GM12878 (cell line): ENCODE results near the gene PSMD3. TPM values are rescaled to one million over a fixed set of nuclear protein-coding genes. Genes with fewer than 3 reads are reported as not detected.

Source experiments
- ATAC-seq: fragments of 200-7000 bp; cut with Tn5 transposase; 3 replicates; pipeline ENCODE4 v1.9.1; 2020; ENCODE audit warnings: mild to moderate bottlenecking, moderate library complexity
- BruUV-seq: library from RNA; stranded (reverse); fragments of 400-500 nt; replicated peaks from 2 replicates; lab custom pipeline; 2021; lab: Mats Ljungman, UMichigan
- CTCF ChIA-PET: fragments of 300-600 bp; sonication (Branson Sonifier 250); formaldehyde crosslinking; extraction: SDS; loops from one replicate; lab custom pipeline; 2021; ENCODE audit warnings: inconsistent platforms; lab: Yijun Ruan, JAX
- POLR2A ChIA-PET: fragments of 350-600 bp; formaldehyde crosslinking; extraction: SDS; loops from one replicate; lab custom pipeline; 2021; ENCODE audit warnings: inconsistent platforms; lab: Charles Lee
- RAD21 ChIA-PET: fragments of 300-600 bp; sonication (Branson Sonifier 250); formaldehyde crosslinking; loops from one replicate; lab custom pipeline; 2023; ENCODE audit warnings: antibody characterized with exemption; ENCODE audit not compliant: unreplicated experiment; lab: Charles Lee
- SMC1A ChIA-PET: fragments of 300-600 bp; sonication (Branson Sonifier 250); formaldehyde crosslinking; loops from one replicate; lab custom pipeline; 2023; ENCODE audit not compliant: unreplicated experiment, uncharacterized antibody; lab: Charles Lee
- DNase-seq: peaks from one replicate; pipeline ENCODE4 v3.0.0-alpha.2; 2011; ENCODE audit warnings: low read depth, low spot score
- FAIRE-seq: peaks from 3 replicates; lab custom pipeline; 2011; peaks lifted over from hg19 to GRCh38; lab: Jason Lieb, UNC
- H2AFZ ChIP-seq: 2 replicates; pipeline ENCODE4 v1.6.0; 2011; ENCODE audit warnings: low read depth, low read length, control low read depth; ENCODE audit not compliant: control insufficient read depth
- H3K27ac ChIP-seq: 2 replicates; pipeline ENCODE4 v1.5.1; 2011; ENCODE audit warnings: control low read depth; ENCODE audit not compliant: control insufficient read depth, insufficient read depth
- H3K27me3 ChIP-seq, 2 experiments: replicated peaks in 1 of 2; 2 replicates each; pipeline versions ENCODE4 v1.6.0 to v1.6.1; 2011; ENCODE audit warnings: low read length in 1 of 2; ENCODE audit not compliant: control insufficient read depth in 2 of 2, insufficient read depth in 2 of 2
- H3K36me3 ChIP-seq, 2 experiments: 2 replicates each; pipeline ENCODE4 v1.5.1; 2011; ENCODE audit warnings: low read length in 1 of 2; ENCODE audit not compliant: control insufficient read depth in 2 of 2, insufficient read depth in 2 of 2
- H3K4me1 ChIP-seq: 2 replicates; pipeline ENCODE4 v1.6.1; 2011; ENCODE audit warnings: mild to moderate bottlenecking, low read length, moderate library complexity, mixed read lengths; ENCODE audit not compliant: control insufficient read depth, insufficient read depth
- H3K4me2 ChIP-seq: 2 replicates; pipeline ENCODE4 v1.6.0; 2011; ENCODE audit warnings: control low read depth; ENCODE audit not compliant: control insufficient read depth, insufficient read depth
- H3K4me3 ChIP-seq: fragments of 200-600 bp; sonication (generic); 2 replicates; pipeline ENCODE4 v1.5.1; 2016
- H3K79me2 ChIP-seq: 2 replicates; pipeline ENCODE4 v1.6.0; 2011; ENCODE audit warnings: low read length; ENCODE audit not compliant: control insufficient read depth, insufficient read depth
- H3K9ac ChIP-seq: 2 replicates; pipeline ENCODE4 v1.8.0; 2011; ENCODE audit warnings: low read length, control low read depth, mixed read lengths; ENCODE audit not compliant: control insufficient read depth, insufficient read depth
- H3K9me3 ChIP-seq: replicated peaks from 3 replicates; pipeline ENCODE4 v1.5.1; 2011; ENCODE audit warnings: mild to moderate bottlenecking, low read length; ENCODE audit not compliant: control insufficient read depth, insufficient read depth
- H4K20me1 ChIP-seq: 2 replicates; pipeline ENCODE4 v1.6.0; 2011; ENCODE audit not compliant: control insufficient read depth, insufficient read depth
- ASH2L ChIP-seq: fragments of 300-600, 200-600 bp; sonication (generic); IDR thresholded peaks from 2 replicates; pipeline ENCODE4 v1.6.1; 2017; ENCODE audit warnings: low read depth, mild to moderate bottlenecking, borderline replicate concordance
- CBX3 ChIP-seq: fragments of 200-600 bp; sonication (generic); IDR thresholded peaks from 2 replicates; pipeline ENCODE4 v1.6.1; 2016; ENCODE audit warnings: low read depth, borderline replicate concordance
- CBX5 ChIP-seq: sonication (generic); IDR thresholded peaks from 2 replicates; pipeline ENCODE4 v1.6.1; 2016; ENCODE audit warnings: low read depth, moderate library complexity, mild to moderate bottlenecking, inconsistent platforms
- CHD2 ChIP-seq: IDR thresholded peaks from 2 replicates; pipeline ENCODE4 v1.6.1; 2011; ENCODE audit warnings: low read depth, low read length, improper control_type of control experiment, borderline replicate concordance
- HDAC2 ChIP-seq: fragments of 200-600 bp; sonication (generic); IDR thresholded peaks from 2 replicates; pipeline ENCODE4 v1.6.1; 2017
- HDGF ChIP-seq: fragments of 450-650 bp; IDR thresholded peaks from 2 replicates; pipeline ENCODE4 v1.6.1; 2016; ENCODE audit warnings: antibody characterized with exemption
- MEF2A ChIP-seq: IDR thresholded peaks from 2 replicates; pipeline ENCODE4 v1.6.1; 2011; ENCODE audit warnings: low read depth, mild to moderate bottlenecking, low read length, moderate library complexity; ENCODE audit not compliant: insufficient read depth
- MTA2 ChIP-seq: fragments of 450-650 bp; IDR thresholded peaks from 2 replicates; pipeline ENCODE4 v1.6.1; 2016; ENCODE audit warnings: low read depth, mild to moderate bottlenecking, moderate library complexity
- NRF1 ChIP-seq: conservative IDR thresholded peaks from 2 replicates; pipeline ENCODE4 v1.6.1; 2011; ENCODE audit warnings: mild to moderate bottlenecking, low read depth, low read length, improper control_type of control experiment
- SMC3 ChIP-seq: IDR thresholded peaks from 2 replicates; pipeline ENCODE4 v1.6.1; 2011; ENCODE audit warnings: low read length, improper control_type of control experiment, borderline replicate concordance
- STAT3 ChIP-seq: IDR thresholded peaks from 2 replicates; pipeline ENCODE4 v1.6.1; 2011; ENCODE audit warnings: low read depth, low read length, improper control_type of control experiment
- SUPT20H ChIP-seq: IDR thresholded peaks from 2 replicates; pipeline ENCODE4 v1.6.1; 2011; ENCODE audit warnings: low read depth, mild to moderate bottlenecking, low read length, moderate library complexity, borderline replicate concordance; ENCODE audit not compliant: control insufficient read depth
- ZNF274 ChIP-seq: IDR thresholded peaks from one replicate; pipeline ENCODE4 v1.8.0; 2011; ENCODE audit not compliant: insufficient read length, insufficient read depth
- WGBS: methylation state at CpG from one replicate; pipeline ENCODE4 v1.1.6; 2016; ENCODE audit warnings: low lambda C conversion rate; ENCODE audit not compliant: insufficient replicate concordance, insufficient coverage; ENCODE audit errors: missing lambda C conversion rate; 5-methylcytosine and 5-hydroxymethylcytosine counted together
- in situ Hi-C: fragments of 300-500 bp; cut with MboI; formaldehyde crosslinking; loops from 9 replicates; pipeline ENCODE4 v1.14.3; 2018; ENCODE audit warnings: mixed read lengths
- intact Hi-C: fragments of 100-400 bp; cut with micrococcal nuclease; formaldehyde crosslinking; loops from one replicate; pipeline ENCODE4 v1.14.2; 2022; ENCODE audit not compliant: unreplicated experiment
- polyA plus RNA-seq, 11 experiments: library from polyadenylated mRNA; depleted of rRNA in 4 of 11; unstranded in 6 of 11; stranded (reverse) in 5 of 11; fragments of >200 nt; fragmentation: Nextera tagmentation in 4 of 11; fragmentation: Illumina TruSeq in 1 of 11; extraction: Ambion mirVana in 4 of 11; extraction: Trizol in 1 of 11; gene quantifications; 1 replicate in 1 of 11; 2 replicates in 10 of 11; pipeline versions ENCODE4 v1.2.1 to v1.2.3, GENCODE V29; 2011 to 2016; ENCODE audit warnings: inconsistent platforms in 2 of 11, missing spikeins in 2 of 11, low read depth in 1 of 11
- total RNA-seq, 4 experiments: library from RNA; depleted of rRNA in 3 of 4; stranded (reverse); fragments of >200 nt in 3 of 4; fragmentation: Illumina TruSeq in 1 of 4; extraction: Trizol in 1 of 4; gene quantifications; 2 replicates each; pipeline versions ENCODE4 v1.2.1 to v1.2.3, GENCODE V29; 2013 to 2021

PSMD3 gene
- total and polyA plus RNA-seq, 10 of the 15 experiments (the other 5 are each of a cell fraction or from before 2014, with no cell fraction given), result 2.2 to 192 (median 129) TPM

- no peak overlapping the region for H3K4me2 ChIP-seq
- in situ Hi-C loops (loop anchor here (25.0 kb wide), 1 partner anchor 267 kb away; the partner anchor contains the start of gene CDC6), intact Hi-C loops (no loop called here)
- no peak for FAIRE-seq
- ATAC-seq, result no peak
- H2AFZ ChIP-seq, result no peak overlapping the region
- H3K4me1 ChIP-seq, result peaks cover 4% of the 10 kb centered on the region
- no peak overlapping the region for H3K4me3 ChIP-seq
- H3K36me3 ChIP-seq, result peaks cover 4 to 10% of the 10 kb centered on the region in 2 experiments; a peak in 3 of 4 replicates
- ChIA-PET SMC1A (no interaction called here), RAD21 (no interaction called here), POLR2A (interaction anchor here (0.5 kb wide), 1 partner anchor 24 kb away, joined by 6 read pairs; no protein-coding TSS in a partner anchor), CTCF (no interaction called here)
- BruUV-seq, result no TSS peak
- H3K27me3 ChIP-seq, result no peaks in the 10 kb centered on the region
- H4K20me1 ChIP-seq, result no peaks in the 10 kb centered on the region
- no peak overlapping the region for H3K9ac ChIP-seq
- no peak for DNase-seq
- no peaks in the 10 kb centered on the region for H3K79me2 ChIP-seq
- no peak overlapping the region for H3K27ac ChIP-seq
- no peak for TF ChIP-seq MTA2
- TF ChIP-seq CBX5, result no peak
- TF ChIP-seq SUPT20H, result no peak
- no peak for TF ChIP-seq NRF1
- TF ChIP-seq ASH2L, result no peak
- TF ChIP-seq MEF2A, result no peak
- no peak for TF ChIP-seq STAT3
- no peak for TF ChIP-seq SMC3
- no peak for TF ChIP-seq HDAC2
- TF ChIP-seq HDGF, result no peak
- TF ChIP-seq ZNF274, result no peak
- no peak for TF ChIP-seq CBX3
- no peak for TF ChIP-seq CHD2
- WGBS, result 85% methylated on average over 13 of the region's 13 CpGs
- H3K9me3 ChIP-seq, result no peaks in the 10 kb centered on the region
Observed at GRCh38 chr17:40020146-40020545, 39.5 kb downstream of the PSMD3 start.
